ENCODE results near the gene CCM2L. TPM values are rescaled to one million over a fixed set of nuclear protein-coding genes. Genes with fewer than 3 reads are reported as not detected.
A peak's percentile ranks its signal among the peaks of the same experiment; 100 is the strongest.

The CCM2L gene
- total and polyA plus RNA-seq, 9 of the 15 experiments (the other 6 are each of a cell fraction or from before 2014, with no cell fraction given), result 0.04 TPM; not detected in 8

GRCh38 chr20:31968291-31969126 is 41.7 kb upstream of the CCM2L start (continued):
- TF ChIP-seq STAT6 (CRISPR knock-in tag; IDR thresholded peaks at IDR 0.05), result peak; percentile 98; the same call in 1 of the 2 replicates
- no peak for TF ChIP-seq EZH2 (IDR thresholded peaks at IDR 0.05; ENCODE audit: borderline replicate concordance, low read depth, low read length)
- TF ChIP-seq UBTF (IDR thresholded peaks at IDR 0.05; ENCODE audit: borderline replicate concordance in 1 of 2, low read depth in 2 of 2, low read length in 2 of 2), result peak; percentile 75 to 85; a peak in 2 of 4 replicates
- peak; percentile 53 for TF ChIP-seq JUND (IDR thresholded peaks at IDR 0.05; ENCODE audit: borderline replicate concordance, low read depth, low read length)
- TF ChIP-seq JUND (tag; IDR thresholded peaks at IDR 0.05; ENCODE audit: borderline replicate concordance, low read depth, low read length), result peak; percentile 45; the same call in 1 of the 3 replicates
- peak; percentile 98 for TF ChIP-seq TFAP4 (CRISPR knock-in tag; IDR thresholded peaks at IDR 0.05; ENCODE audit: borderline replicate concordance)
- no peak for TF ChIP-seq PHF8 (IDR thresholded peaks at IDR 0.05; ENCODE audit: borderline replicate concordance, low read length)
- peak; percentile 75 for TF ChIP-seq ZFX (CRISPR knock-in tag; IDR thresholded peaks at IDR 0.05)
- peak; percentile 68; the same call in 1 of the 2 replicates for TF ChIP-seq ZNF41 (CRISPR knock-in tag; conservative IDR thresholded peaks at IDR 0.05)
- no peak for TF ChIP-seq OTX1 (CRISPR knock-in tag; IDR thresholded peaks at IDR 0.05)
- TF ChIP-seq HCFC1 (IDR thresholded peaks at IDR 0.05; ENCODE audit: low read depth, low read length), result peak; percentile 40; the same call in 1 of the 2 replicates
- peak; percentile 75; the same call in 1 of the 2 replicates for TF ChIP-seq CREB3 (tag; conservative IDR thresholded peaks at IDR 0.05; ENCODE audit: low read depth)
- peak; percentile 89 for TF ChIP-seq NKRF (IDR thresholded peaks at IDR 0.05; ENCODE audit: borderline replicate concordance)

All from K562 (cell line).